Smooth muscle cell of the brain vasculature (primary cell): ENCODE data around the gene RRAGA.
"Not testable (repeated sequence)": the region's sequence is repeated elsewhere in the genome, so short reads cannot be mapped to it uniquely, and the experiment has no call there.

ENCODE experiments used
- DNase-seq: peaks from one replicate; pipeline ENCODE4 v3.0.0-alpha.2; 2012; ENCODE audit warnings: low read depth, low spot score

The RRAGA gene, protein sequence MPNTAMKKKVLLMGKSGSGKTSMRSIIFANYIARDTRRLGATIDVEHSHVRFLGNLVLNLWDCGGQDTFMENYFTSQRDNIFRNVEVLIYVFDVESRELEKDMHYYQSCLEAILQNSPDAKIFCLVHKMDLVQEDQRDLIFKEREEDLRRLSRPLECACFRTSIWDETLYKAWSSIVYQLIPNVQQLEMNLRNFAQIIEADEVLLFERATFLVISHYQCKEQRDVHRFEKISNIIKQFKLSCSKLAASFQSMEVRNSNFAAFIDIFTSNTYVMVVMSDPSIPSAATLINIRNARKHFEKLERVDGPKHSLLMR

DNA sequence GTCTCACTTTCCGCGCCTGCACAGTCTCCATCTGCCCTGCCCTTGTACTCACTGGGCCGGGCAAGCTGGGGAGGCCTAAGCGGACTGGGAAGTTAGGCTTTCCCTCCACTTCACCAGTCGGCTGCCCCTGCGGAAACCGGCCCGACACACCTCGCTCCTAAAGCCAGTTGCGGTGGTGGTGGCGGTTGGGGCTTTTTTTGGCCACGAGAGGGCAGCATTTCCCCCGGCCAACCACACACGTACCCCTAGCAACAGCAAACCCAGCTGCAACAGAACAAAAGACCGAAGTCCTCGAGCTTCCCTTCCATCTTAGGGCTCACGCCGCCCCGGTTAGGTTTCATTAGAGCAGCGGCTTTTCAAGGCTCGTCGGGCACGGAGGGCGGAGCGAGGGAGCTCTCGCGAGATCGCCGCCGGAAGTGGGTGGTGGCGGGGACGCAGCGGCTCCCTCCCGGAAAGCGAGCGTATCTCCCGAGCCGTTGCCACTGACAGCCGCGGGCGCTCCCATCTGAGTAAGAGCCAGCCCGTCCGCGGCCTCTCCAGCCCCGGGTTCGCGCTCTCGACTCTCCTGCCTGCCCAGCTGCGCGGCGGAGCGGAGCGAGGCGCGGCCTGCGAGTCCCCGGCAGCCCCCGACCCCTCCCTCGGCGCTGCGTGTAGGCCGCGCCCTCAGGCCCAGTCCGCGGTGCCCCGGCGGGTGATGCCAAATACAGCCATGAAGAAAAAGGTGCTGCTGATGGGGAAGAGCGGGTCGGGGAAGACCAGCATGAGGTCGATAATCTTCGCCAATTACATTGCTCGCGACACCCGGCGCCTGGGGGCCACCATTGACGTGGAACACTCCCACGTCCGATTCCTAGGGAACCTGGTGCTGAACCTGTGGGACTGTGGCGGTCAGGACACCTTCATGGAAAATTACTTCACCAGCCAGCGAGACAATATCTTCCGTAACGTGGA is at the start of gene RRAGA:
Gene RRAGA, plus strand, starts transcription at position 462 of the 951 bp plus-strand sequence. Its CDS starts 233 bp downstream, at position 695.
- DNase-seq: peak; percentile 89

GRCh38 chr9:19000133-19000532 is 49.1 kb upstream of the RRAGA start:
- DNase-seq: no peak

GRCh38 chr9:19009391-19009965 is 39.7 kb upstream of the RRAGA start:
- no peak for DNase-seq

DNA sequence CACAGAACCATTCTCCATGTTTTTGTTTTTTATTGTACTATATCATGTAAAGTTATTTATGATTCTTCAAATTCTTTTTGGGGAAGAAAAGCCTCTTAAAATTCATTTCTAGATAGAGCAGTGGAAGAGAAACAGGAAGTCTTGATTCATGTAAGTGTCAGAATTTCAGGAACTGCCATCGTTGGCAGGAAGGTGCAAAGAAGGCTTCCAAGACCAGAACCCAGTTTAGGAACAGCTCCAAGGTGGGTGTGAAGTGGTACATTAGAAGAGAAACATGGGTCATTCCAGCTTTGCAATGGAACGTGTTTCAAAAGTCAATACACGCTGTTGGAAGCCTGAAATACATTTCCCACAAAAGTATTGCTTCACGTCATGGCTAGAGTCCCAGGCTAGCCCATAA is 31.0 kb upstream of the RRAGA start:
- DNase-seq: no peak

GRCh38 chr9:19020886-19021455 is 28.3 kb upstream of the RRAGA start:
- DNase-seq: no peak

- DNase-seq: not testable (repeated sequence)
Measured at GRCh38 chr9:19021649-19022048, 27.6 kb upstream of the RRAGA start.

- no peak for DNase-seq
Measured at GRCh38 chr9:19022206-19022605, 27.0 kb upstream of the RRAGA start.

DNA sequence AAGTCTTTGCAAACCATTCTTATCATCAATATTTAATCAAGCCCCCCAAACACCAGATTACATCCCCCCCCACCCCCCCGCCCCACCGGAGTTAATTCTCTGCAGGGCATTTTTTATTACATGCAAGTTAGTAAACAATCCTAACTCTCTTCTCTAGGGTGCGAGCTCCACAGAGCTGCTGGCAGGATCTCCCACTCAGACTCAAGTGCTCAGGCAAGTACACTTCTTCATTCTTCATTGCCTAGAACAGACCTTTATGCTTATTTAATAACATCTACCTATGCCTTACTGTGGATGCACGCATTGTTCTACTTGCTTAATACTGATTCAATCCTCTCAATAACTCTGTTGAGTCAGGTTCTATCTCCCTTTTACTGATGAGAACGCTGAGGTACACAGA is 26.1 kb upstream of the RRAGA start:
- DNase-seq: no peak

DNA sequence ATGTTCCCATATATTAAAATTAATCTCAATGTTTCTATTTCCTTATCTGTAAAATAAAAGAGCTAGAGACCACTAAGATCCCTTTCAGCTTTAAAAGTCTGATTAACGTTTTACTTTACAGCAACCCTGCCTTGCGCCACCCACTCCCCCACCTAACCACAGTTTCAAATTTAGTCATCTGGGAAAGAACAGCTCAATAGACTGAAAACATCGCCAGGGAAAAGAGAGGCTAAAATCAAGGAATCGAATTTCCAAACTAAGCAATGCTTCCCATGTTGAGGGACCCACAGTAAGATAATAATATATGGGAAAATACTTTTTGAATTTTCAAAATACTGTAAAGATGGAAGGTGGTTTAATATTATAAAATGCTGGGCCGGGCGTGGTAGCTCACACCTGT is 22.9 kb upstream of the RRAGA start:
- no peak for DNase-seq

DNA sequence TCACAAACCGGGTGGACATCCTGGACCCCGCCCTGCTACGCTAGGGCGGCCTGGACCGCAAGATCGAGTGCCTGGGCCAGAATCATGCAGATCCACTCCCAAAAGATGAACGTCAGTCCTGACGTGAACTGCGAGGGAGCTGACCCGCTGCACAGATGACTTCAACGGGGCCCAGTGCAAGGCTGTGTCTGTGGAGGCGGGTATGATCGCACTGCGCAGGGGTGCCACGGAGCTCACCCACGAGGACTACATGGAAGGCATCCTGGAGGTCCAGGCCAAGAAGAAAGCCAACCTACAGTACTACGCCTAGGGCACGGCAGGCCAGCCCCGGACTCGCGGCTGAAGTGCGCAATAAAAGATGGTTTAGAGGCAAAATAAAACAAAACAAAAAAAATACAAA is 21.4 kb upstream of the RRAGA start:
- DNase-seq: no peak

GRCh38 chr9:19028835-19029451 is 20.3 kb upstream of the RRAGA start:
- peak; percentile 52 for DNase-seq

DNA sequence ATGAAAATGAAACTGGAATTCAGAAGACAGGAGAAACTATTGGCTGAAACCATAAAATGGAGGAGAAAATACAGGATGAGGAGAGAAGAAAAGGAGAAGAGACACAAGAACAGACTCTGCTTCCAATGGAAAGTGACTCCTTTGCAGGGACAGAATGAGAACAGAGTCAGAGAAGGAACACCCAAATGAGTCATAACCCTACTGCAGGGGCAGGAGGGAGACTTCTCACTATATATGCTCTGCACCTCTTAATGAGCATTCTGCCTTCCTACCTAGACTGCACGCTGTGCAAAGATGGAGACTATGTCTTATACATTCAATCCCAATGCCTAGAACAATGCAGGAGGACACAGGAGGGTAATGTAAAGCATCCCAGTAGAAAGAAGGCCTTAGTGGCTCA is 18.3 kb upstream of the RRAGA start:
- DNase-seq: no peak

DNA sequence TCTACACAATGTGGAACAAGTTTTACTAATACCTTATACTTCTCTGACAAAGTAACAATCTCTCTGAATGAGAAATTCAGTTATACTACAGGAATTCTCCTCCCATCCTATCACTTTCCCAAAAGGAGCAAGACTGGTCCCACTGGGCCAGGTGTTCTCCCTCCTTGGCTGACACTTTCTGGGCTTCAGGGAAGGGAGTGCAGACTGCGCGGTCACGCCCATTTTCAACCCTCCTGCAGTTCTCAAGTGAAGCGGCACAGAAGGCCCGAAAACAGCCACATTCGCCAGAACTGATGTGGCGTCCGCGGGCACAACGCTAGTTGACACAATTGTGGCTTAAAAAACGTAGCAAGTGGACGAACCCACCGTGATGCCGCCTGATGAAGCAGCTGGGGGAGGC is 16.8 kb upstream of the RRAGA start:
- no peak for DNase-seq

GRCh38 chr9:19033015-19033414 is 16.2 kb upstream of the RRAGA start, which contains the start of gene SAXO1:
SAXO1 (minus strand) TSS chr9:19033209; CDS start chr9:19032908, 301 bp downstream.
- no peak for DNase-seq

DNA sequence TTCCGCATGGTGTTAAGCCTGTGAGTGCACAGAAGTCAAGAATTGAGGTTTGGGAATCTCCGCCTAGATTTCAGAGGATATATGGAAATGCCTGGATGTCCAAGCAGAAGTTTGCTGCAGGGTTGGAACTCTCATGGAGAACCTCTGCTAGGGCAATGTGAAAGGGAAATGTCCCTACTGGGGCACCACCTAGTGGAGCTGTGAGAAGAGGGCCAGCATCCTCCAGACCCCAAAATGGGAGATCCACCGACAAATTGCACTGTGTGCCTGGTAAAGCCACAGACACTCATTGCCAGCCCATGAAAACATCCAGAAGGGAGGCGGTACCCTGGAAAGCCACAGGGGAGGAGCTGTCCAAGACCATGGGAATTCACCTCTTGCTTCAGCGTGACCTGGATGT is 12.6 kb upstream of the RRAGA start:
- DNase-seq: no peak

DNA sequence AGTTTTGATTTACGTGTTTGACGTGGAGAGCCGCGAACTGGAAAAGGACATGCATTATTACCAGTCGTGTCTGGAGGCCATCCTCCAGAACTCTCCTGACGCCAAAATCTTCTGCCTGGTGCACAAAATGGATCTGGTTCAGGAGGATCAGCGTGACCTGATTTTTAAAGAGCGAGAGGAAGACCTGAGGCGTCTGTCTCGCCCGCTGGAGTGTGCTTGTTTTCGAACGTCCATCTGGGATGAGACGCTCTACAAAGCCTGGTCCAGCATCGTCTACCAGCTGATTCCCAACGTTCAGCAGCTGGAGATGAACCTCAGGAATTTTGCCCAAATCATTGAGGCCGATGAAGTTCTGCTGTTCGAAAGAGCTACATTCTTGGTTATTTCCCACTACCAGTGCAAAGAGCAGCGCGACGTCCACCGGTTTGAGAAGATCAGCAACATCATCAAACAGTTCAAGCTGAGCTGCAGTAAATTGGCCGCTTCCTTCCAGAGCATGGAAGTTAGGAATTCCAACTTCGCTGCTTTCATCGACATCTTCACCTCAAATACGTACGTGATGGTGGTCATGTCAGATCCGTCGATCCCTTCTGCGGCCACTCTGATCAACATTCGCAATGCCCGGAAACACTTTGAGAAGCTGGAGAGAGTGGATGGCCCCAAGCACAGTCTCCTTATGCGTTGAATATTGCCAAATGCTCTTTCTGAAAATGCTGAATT is 850 bp downstream of the RRAGA start:
- DNase-seq: peak; percentile 4

- DNase-seq: no peak
Measured at GRCh38 chr9:19050637-19051591, 1.7 kb downstream of the RRAGA start.

- DNase-seq: no peak
Measured at GRCh38 chr9:19057033-19057432, 7.8 kb downstream of the RRAGA start.

- DNase-seq: no peak
Measured at GRCh38 chr9:19074229-19074628, 25.0 kb downstream of the RRAGA start.

DNA sequence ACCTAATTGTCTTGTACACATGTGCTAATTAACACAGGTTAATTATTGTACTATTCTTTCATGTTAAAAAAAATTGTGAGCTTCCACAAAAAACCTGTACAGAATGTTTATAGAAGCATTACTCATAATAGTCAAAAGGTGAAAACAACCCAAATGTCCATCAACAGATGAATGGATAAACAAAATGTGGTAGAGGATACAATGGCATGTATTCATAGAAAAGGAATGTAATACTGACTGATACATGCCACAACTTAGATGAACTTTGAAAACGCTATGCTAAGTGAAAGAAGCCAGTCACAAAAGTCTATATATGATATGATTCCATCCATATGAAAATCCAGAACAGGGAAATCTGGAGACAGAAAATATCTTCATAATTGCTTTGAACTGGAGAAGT is 25.6 kb downstream of the RRAGA start:
- no peak for DNase-seq
